Effector memory CD8-positive, alpha-beta T cell (primary cell): ENCODE results near the gene STRADA.

ENCODE experiments used
- ATAC-seq: fragments of 150-1000 bp; cut with Tn5 transposase; replicated peaks from 2 replicates; pipeline ENCODE4 v1.10.0; 2021; ENCODE audit warnings: mild to moderate bottlenecking, moderate library complexity
- DNase-seq, 3 experiments: peaks; one replicate each; pipeline ENCODE4 v3.0.0; 2021
- H3K27ac Mint-ChIP-seq, 2 donors: one replicate each; pipeline ENCODE4 v1.8.0; 2022; ENCODE audit warnings: mild to moderate bottlenecking in 2 of 2, mixed read lengths in 2 of 2, moderate library complexity in 2 of 2
- H3K27me3 Mint-ChIP-seq, 2 donors: one replicate each; pipeline ENCODE4 v1.8.0; 2022; ENCODE audit warnings: mixed read lengths in 2 of 2
- H3K36me3 Mint-ChIP-seq: one replicate; pipeline ENCODE4 v1.8.0; 2022; ENCODE audit warnings: mild to moderate bottlenecking, moderate library complexity, mixed read lengths; ENCODE audit not compliant: insufficient read depth
- H3K4me1 Mint-ChIP-seq, 2 donors: one replicate each; pipeline ENCODE4 v1.8.0; 2022; ENCODE audit warnings: low read depth in 2 of 2, mixed read lengths in 2 of 2
- H3K4me3 Mint-ChIP-seq, 2 donors: one replicate each; pipeline ENCODE4 v1.8.0; 2022; ENCODE audit warnings: mild to moderate bottlenecking in 2 of 2, mixed read lengths in 2 of 2, moderate library complexity in 2 of 2
- H3K9me3 Mint-ChIP-seq, 2 donors: one replicate each; pipeline ENCODE4 v1.8.0; 2022; ENCODE audit warnings: mixed read lengths in 2 of 2

The STRADA gene

DNA sequence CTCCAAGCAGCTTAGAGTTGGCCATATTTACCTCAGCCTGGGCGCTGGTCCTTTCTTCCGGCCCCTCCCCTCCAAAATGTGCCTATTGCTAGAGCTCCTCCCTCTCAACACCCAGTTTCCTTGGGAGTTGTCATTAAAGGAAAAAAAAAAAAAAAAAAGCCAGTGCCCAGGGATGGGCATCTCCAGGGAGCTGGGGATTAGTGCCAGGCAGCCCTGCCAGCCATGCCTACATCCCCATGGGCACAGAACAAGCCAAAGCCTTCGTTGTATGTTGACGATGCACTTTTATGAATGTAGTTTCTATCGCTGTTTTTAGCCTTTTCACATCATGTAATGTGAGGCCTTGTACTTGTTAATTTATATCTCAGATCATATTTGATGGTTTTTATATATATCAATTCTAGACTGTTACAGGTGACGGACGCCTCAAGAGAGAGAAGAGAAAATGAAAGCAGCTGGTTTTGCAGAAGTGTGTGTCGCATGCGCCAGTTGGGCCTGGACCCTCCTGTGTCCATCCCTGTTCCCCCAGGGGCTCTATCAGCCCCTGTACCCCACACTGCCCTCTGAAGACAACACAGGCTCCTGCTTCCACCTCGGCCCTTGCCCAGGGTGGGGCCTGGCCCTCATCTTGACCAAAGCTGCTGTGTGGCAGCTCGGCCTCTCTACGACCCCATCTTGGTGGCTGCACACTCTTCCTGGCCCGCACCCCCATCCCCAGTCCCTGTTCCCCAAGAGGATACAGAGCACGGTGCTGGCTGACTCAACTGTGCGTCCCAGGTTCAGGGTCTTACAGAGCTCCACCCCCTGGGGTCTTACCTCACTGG lies 46.4 kb downstream of the STRADA start:
- Mint-ChIP-seq H3K9me3 (no peaks in the 10 kb centered on the region), H3K36me3 (peaks cover 87% of the 10 kb centered on the region), H3K4me1 (peaks cover 43 to 51% of the 10 kb centered on the region in 2 donors), H3K27me3 (no peaks in the 10 kb centered on the region), H3K27ac (peak overlapping the region; percentile 98 to 99), H3K4me3 (peak overlapping the region; percentile 59 to 98)
- ATAC-seq (no peak), DNase-seq (no peak)

DNA sequence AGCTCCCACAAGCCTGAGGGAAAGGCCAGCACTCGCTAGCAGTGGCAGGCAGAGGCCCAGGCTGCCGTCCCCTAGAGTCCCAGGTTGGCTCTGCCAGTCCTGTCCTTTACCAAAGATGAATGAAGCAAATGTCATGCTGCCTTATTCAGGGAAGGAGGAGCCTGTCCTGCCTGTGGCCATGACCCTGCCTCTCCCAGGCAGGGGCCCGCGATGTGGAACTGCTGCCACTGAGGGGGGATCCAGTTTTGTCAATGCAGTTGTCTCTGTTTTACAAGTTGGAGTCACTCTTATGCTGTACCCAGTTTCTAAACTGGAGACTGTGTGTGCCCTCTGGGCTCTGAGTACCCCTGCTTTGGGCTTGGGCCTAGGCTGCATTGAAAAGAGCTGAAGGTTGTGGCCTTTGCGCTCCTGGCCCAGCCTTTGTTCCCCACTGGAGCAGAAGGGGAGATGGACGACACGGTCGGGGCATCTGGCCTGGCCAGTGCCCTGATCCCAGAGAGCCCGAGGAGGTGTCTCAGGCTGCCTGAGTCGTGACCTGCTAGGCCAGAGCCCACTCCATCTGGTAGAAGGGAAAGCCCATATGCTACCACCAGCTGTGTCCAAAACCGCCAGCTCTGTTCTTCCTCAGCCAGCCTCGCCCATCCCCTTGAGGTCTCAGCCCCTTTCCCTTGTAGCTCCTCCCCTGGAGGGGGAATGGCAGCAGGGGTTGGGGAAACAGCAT lies 47.2 kb downstream of the STRADA start:
- Mint-ChIP-seq H3K36me3 (peaks cover 90% of the 10 kb centered on the region), H3K9me3 (no peaks in the 10 kb centered on the region), H3K27me3 (no peaks in the 10 kb centered on the region), H3K4me1 (peaks cover 43 to 51% of the 10 kb centered on the region in 2 donors), H3K27ac (peak overlapping the region; percentile 98 to 99), H3K4me3 (peak overlapping the region; percentile 59 to 98)
- no peak for DNase-seq
- no peak for ATAC-seq

DNA sequence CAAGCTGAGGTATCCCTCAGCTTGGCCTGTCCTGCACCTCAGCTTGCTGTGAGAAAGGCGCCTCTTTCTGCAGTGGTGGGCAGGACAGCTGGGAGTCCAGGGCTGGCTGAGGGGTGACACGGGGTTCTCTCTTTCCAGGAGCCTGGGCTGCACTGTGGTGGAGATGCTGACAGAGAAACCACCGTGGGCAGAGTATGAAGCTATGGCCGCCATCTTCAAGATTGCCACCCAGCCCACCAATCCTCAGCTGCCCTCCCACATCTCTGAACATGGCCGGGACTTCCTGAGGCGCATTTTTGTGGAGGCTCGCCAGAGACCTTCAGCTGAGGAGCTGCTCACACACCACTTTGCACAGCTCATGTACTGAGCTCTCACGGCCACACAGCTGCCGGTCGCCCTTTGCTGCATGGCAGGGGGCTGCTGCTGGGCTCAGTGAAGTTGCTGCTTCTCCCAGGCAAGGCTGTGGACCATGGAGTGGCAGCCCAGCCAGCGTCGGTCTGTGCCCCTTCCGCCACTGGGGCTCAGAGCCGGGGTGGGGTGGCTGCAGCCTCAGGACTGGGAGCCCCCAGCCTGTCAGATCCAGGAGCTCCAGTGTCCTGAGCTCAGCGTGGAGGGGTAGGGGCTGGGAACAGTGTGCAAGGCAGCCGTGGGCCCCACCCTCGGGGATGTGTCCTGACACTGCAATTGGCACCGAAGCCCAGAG lies 48.0 kb downstream of the STRADA start:
- H3K9me3 Mint-ChIP-seq = no peaks in the 10 kb centered on the region
- DNase-seq = no peak
- H3K36me3 Mint-ChIP-seq = peaks cover 84% of the 10 kb centered on the region
- ATAC-seq = no peak
- peaks cover 43 to 51% of the 10 kb centered on the region in 2 donors for H3K4me1 Mint-ChIP-seq
- no peaks in the 10 kb centered on the region for H3K27me3 Mint-ChIP-seq
- H3K4me3 Mint-ChIP-seq = peak overlapping the region in 1 of 2 donors; percentile 23
- H3K27ac Mint-ChIP-seq = peak overlapping the region; percentile 98 to 99

DNA sequence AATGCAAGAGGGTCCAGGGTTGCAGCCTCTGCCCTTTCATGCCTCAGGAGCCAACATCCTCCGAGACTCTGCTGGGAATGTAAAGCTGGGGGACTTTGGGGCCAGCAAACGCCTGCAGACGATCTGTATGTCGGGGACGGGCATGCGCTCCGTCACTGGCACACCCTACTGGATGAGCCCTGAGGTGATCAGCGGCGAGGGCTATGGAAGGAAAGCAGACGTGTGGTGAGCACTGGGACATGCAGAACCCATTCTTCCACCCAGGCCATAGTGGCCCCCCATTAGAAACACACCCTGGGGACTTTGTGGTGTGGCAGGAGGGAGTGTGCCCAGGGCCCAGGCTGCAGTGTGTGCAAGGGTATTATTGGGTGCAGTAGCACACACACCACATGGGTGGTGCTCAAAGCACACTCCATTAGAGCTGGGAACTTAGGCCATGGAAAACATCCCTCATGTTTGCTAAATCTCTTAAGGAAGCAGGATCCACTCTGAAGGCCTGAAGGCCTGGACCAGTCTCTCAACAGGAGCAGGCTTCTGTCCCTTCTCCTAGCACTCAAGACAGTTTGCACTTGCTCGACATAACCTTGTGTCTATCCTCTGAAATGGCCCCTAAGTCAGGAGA lies 49.3 kb downstream of the STRADA start:
- DNase-seq (no peak), ATAC-seq (no peak)
- Mint-ChIP-seq H3K4me1 (peaks cover 34 to 44% of the 10 kb centered on the region in 2 donors), H3K4me3 (no peak overlapping the region), H3K27ac (peak overlapping the region in 1 of 2 donors; percentile 99), H3K9me3 (no peaks in the 10 kb centered on the region), H3K27me3 (no peaks in the 10 kb centered on the region), H3K36me3 (peaks cover 76% of the 10 kb centered on the region)

DNA sequence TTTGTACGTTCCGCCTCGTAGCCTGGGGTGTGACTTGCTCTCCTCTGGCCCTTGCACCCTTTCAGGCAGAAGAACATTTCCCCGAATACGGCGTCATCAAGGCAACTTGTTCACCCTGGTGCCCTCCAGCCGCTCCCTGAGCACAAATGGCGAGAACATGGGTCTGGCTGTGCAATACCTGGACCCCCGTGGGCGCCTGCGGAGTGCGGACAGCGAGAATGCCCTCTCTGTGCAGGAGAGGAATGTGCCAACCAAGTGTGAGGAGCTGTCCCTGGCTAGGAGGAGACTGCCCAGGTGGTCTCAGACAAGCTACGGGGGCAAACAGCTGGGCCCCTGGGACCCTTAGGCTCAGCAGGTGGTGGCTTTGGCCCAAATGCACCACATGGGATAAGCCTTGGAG lies 52.1 kb downstream of the STRADA start:
- Mint-ChIP-seq H3K9me3 (no peaks in the 10 kb centered on the region), H3K27me3 (no peaks in the 10 kb centered on the region), H3K36me3 (peaks cover 57% of the 10 kb centered on the region), H3K4me1 (peaks cover 8 to 17% of the 10 kb centered on the region in 2 donors), H3K4me3 (no peak overlapping the region), H3K27ac (no peak overlapping the region)
- DNase-seq = no peak
- no peak for ATAC-seq

DNA sequence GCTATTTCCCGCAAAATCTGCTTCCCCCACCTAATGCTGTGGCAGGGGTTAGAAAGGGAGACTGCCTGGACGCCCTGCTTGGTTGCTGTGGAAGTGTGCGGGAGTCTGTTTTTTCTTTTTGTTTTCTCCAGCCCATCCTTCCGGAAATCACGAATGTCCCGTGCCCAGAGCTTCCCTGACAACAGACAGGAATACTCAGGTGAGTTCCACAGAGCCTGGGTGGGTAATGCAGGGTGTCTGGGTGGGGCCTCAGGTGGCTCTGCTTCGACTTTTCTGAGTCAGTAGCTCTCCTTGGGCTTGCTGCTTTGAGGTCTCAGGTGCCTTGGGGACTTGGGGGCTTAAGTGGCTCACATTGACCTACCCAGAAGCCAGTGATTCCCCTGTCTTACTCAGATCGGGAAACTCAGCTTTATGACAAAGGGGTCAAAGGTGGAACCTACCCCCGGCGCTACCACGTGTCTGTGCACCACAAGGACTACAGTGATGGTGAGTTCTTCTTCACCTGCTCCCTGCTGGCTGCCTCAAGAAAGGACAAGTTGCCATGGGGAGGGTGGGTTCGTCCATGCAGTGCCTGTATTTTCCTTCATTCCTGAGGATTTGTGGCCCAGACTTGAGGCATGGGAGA lies 53.1 kb downstream of the STRADA start:
- DNase-seq (no peak), ATAC-seq (no peak)
- Mint-ChIP-seq H3K4me1 (peaks cover 0 to 10% of the 10 kb centered on the region in 2 donors), H3K27ac (peak overlapping the region; percentile 44 to 68), H3K9me3 (no peaks in the 10 kb centered on the region), H3K27me3 (no peaks in the 10 kb centered on the region), H3K4me3 (no peak overlapping the region), H3K36me3 (peaks cover 56% of the 10 kb centered on the region)

DNA sequence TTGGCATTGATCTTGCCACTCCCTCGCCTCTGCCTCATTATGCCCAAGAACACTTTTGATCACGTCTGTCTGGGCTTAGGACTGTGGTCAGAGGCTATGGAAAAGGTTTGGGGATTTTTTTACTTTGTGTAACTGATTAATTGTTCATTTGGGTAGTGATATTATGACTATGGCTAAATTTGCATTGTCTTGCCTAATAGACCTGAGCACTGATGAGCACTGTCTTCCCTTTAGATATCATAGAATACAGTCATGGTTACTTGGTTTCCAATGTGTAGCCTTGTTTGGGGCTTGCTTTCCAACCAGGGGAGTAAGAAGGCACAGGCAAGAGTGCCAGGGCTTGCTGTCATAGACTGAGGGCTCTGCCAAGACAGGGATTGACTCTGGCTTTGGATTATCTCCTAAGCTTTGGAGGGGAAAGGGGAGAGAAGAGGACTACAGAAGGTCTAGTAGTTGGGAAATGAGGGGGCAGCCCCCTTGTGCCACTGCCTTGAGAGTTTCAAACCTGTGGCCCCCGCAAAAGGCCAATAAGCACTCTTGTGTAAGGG lies 55.4 kb downstream of the STRADA start:
- DNase-seq = no peak
- Mint-ChIP-seq H3K36me3 (peaks cover 50% of the 10 kb centered on the region), H3K27ac (peak overlapping the region; percentile 2 to 83), H3K27me3 (no peaks in the 10 kb centered on the region), H3K9me3 (no peaks in the 10 kb centered on the region), H3K4me1 (peaks cover 0 to 2% of the 10 kb centered on the region in 2 donors), H3K4me3 (no peak overlapping the region)
- ATAC-seq = no peak

DNA sequence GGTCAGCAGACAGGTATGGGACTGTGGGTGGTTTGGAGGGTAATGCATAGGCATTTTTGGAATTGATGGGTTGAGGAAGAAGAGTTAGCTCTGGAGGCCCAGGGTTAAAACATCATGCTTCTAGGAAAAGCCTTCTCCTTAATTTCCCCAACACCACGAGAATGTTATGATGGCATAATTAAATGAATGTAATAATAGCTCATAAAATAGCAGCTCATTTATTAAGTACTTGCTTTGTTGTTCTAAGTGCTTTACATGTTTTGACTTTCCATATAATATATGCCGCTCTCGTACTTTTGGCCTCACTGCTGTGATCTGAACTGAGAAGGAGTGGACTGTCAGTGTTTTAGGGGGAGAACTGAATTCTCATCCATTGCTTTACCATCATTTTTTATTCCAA lies 56.0 kb downstream of the STRADA start:
- no peaks in the 10 kb centered on the region for H3K27me3 Mint-ChIP-seq
- H3K27ac Mint-ChIP-seq = no peak overlapping the region
- DNase-seq = no peak
- peaks cover 49% of the 10 kb centered on the region for H3K36me3 Mint-ChIP-seq
- H3K9me3 Mint-ChIP-seq = no peaks in the 10 kb centered on the region
- no peak overlapping the region for H3K4me3 Mint-ChIP-seq
- no peak for ATAC-seq
- peaks cover 0 to 3% of the 10 kb centered on the region in 2 donors for H3K4me1 Mint-ChIP-seq

DNA sequence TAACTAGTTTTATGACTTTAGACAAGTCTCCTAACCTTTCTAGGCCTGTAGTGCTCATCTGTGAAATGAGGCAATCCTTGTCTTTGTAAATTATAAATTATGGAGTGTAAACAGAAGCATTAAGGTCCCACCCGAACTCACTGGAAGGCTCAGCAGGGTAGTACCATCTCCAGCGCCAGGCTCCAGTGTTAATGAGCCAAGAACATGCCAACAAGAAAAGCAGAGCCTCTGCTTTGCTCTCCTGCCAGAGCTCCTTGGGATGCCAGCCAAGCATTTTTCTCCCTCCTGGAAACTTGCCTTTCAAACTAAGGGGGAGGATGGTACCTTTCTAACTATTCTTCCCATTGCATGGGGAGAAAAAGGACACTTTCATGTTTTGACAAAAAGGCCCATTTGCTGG lies 56.6 kb downstream of the STRADA start:
- Mint-ChIP-seq H3K36me3 (peaks cover 49% of the 10 kb centered on the region), H3K4me1 (peaks cover 0 to 3% of the 10 kb centered on the region in 2 donors), H3K4me3 (no peak overlapping the region), H3K27ac (no peak overlapping the region), H3K27me3 (no peaks in the 10 kb centered on the region), H3K9me3 (no peaks in the 10 kb centered on the region)
- no peak for ATAC-seq
- DNase-seq = no peak

DNA sequence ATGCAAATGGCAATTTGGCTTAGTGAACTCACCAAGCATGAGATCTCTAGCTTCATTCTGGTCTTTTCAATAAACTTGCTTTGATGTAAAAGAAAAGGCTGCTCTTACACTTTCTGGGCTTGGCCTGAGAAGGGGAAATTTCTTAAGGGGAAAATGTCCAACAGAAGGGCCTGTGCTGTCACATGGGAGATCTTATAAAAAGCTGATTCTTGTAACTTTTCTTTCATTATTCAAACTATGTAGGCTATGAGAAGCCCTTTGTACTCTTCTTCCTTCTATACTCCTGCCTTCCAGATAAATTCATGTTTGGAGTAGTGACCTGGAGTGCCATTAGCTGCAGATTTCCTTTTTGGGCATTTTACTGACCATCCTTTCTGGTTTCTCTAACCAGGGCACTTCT lies 58.6 kb downstream of the STRADA start:
- no peak overlapping the region for H3K4me3 Mint-ChIP-seq
- no peaks in the 10 kb centered on the region for H3K27me3 Mint-ChIP-seq
- H3K27ac Mint-ChIP-seq = peak overlapping the region in 1 of 2 donors; percentile 36
- H3K36me3 Mint-ChIP-seq = peaks cover 57% of the 10 kb centered on the region
- H3K9me3 Mint-ChIP-seq = no peaks in the 10 kb centered on the region
- ATAC-seq (no peak), DNase-seq (no peak)
- H3K4me1 Mint-ChIP-seq = peaks cover 3 to 4% of the 10 kb centered on the region in 2 donors

DNA sequence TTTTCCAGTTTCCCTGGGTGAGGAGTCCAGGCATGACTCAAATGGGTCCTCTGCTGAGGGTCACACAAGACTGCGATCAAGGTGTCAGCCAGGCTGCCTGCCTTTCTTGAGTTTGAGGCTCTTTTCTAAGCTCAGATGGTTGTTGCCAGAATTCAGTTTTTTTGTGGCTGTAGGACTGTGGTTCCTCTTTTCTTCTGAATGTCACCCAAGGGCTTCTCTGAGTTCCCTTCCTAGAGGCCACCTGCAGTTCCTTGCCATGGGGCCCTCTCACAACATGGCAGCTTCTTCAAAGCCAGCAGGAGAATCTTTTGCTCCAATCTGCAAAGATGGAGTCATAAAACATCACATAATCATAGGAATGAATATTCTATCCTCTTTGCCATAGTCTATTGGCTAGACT lies 59.2 kb downstream of the STRADA start:
- H3K9me3 Mint-ChIP-seq = no peaks in the 10 kb centered on the region
- no peak overlapping the region for H3K27ac Mint-ChIP-seq
- no peaks in the 10 kb centered on the region for H3K27me3 Mint-ChIP-seq
- ATAC-seq (no peak), DNase-seq (no peak)
- H3K36me3 Mint-ChIP-seq = peaks cover 59% of the 10 kb centered on the region
- peaks cover 3 to 4% of the 10 kb centered on the region in 2 donors for H3K4me1 Mint-ChIP-seq
- no peak overlapping the region for H3K4me3 Mint-ChIP-seq

DNA sequence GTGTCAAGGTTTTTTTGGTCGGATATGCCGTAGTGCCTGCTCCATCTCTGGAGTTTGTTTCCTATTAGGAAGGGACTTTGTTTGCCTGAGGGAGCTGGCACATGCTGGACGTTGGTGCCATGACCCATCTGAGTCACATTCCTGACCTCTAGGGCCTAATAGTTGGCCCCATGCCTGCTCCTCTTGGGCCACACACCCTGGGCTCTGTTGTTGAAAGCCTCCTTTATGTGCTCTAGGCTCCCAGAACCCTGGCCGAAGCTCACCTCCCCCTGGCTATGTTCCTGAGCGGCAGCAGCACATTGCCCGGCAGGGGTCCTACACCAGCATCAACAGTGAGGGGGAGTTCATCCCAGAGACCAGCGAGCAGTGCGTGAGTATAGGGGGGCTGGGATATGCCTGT lies 60.1 kb downstream of the STRADA start:
- peaks cover 56% of the 10 kb centered on the region for H3K36me3 Mint-ChIP-seq
- H3K4me3 Mint-ChIP-seq = no peak overlapping the region
- peak overlapping the region; percentile 79 to 86 for H3K27ac Mint-ChIP-seq
- H3K4me1 Mint-ChIP-seq = peaks cover 3 to 5% of the 10 kb centered on the region in 2 donors
- no peaks in the 10 kb centered on the region for H3K27me3 Mint-ChIP-seq
- H3K9me3 Mint-ChIP-seq = no peaks in the 10 kb centered on the region
- DNase-seq = no peak
- no peak for ATAC-seq
